H1 (cell line): ENCODE measurements around the gene IGFBP1. TPM values are rescaled to one million over a fixed set of nuclear protein-coding genes. Genes with fewer than 3 reads are reported as not detected.
A peak's percentile ranks its signal among the peaks of the same experiment; 100 is the strongest.

ENCODE experiments used
- CTCF ChIA-PET: fragments of 300-600 bp; sonication (Branson Sonifier 250); formaldehyde crosslinking; loops from one replicate; lab custom pipeline; 2021; ENCODE audit not compliant: partially characterized antibody; lab: Charles Lee
- POLR2A ChIA-PET: fragments of 300-600 bp; sonication (Branson Sonifier 250); formaldehyde crosslinking; loops from one replicate; lab custom pipeline; 2021; ENCODE audit warnings: inconsistent platforms; ENCODE audit not compliant: partially characterized antibody; lab: Charles Lee
- DNase-seq, 2 experiments: peaks; one replicate each; pipeline versions ENCODE4 v3.0.0 to v3.0.0-alpha.2; 2010 to 2022; ENCODE audit warnings: low spot score in 2 of 2, low read depth in 1 of 2, mixed read lengths in 1 of 2
- FAIRE-seq: peaks from 2 replicates; lab custom pipeline; 2011; peaks lifted over from hg19 to GRCh38; lab: Jason Lieb, UNC
- H2AFZ ChIP-seq: 2 replicates; pipeline ENCODE4 v1.8.1; 2012; ENCODE audit warnings: low read length, inconsistent platforms
- H2AK5ac ChIP-seq: 2 replicates; pipeline ENCODE4 v1.6.1; 2013; ENCODE audit warnings: low read depth, low read length
- H2BK120ac ChIP-seq: replicated peaks from 2 replicates; pipeline ENCODE3; 2013; ENCODE audit warnings: low read depth, low read length, inconsistent platforms
- H2BK12ac ChIP-seq: 2 replicates; pipeline ENCODE4 v1.6.1; 2013; ENCODE audit warnings: low read depth, low read length
- H2BK15ac ChIP-seq: 2 replicates; pipeline ENCODE4 v1.6.1; 2013; ENCODE audit warnings: low read length
- H2BK20ac ChIP-seq: 2 replicates; pipeline ENCODE4 v1.6.1; 2013; ENCODE audit warnings: low read length
- H2BK5ac ChIP-seq: 2 replicates; pipeline ENCODE4 v1.6.1; 2013; ENCODE audit warnings: low read depth, low read length
- H3K14ac ChIP-seq: 2 replicates; pipeline ENCODE4 v1.6.1; 2013; ENCODE audit warnings: inconsistent platforms; ENCODE audit not compliant: insufficient read length
- H3K18ac ChIP-seq: 2 replicates; pipeline ENCODE4 v1.6.1; 2013; ENCODE audit warnings: low read length; ENCODE audit errors: extremely low read depth
- H3K23ac ChIP-seq: 2 replicates; pipeline ENCODE4 v1.6.1; 2013; ENCODE audit warnings: inconsistent platforms; ENCODE audit not compliant: insufficient read length
- H3K23me2 ChIP-seq: 2 replicates; pipeline ENCODE4 v1.6.1; 2013; ENCODE audit warnings: low read depth, low read length
- H3K27ac ChIP-seq: 2 replicates; pipeline ENCODE4 v1.6.1; 2011; ENCODE audit warnings: low read depth, low read length, inconsistent platforms
- H3K27me3 ChIP-seq, 4 experiments: replicated peaks in 1 of 4; 1 replicate in 1 of 4; 2 replicates in 3 of 4; pipeline versions ENCODE4 v1.6.1 to v1.8.1; 2011 to 2013; ENCODE audit warnings: low read length in 3 of 4, mild to moderate bottlenecking in 3 of 4, inconsistent platforms in 2 of 4, mixed read lengths in 2 of 4, moderate library complexity in 1 of 4; ENCODE audit not compliant: control insufficient read depth in 3 of 4, insufficient read depth in 3 of 4; ENCODE audit errors: extremely low read depth in 1 of 4
- H3K36me3 ChIP-seq, 4 experiments: 2 replicates each; pipeline versions ENCODE4 v1.6.1 to v1.8.1; 2011 to 2013; ENCODE audit warnings: mild to moderate bottlenecking in 4 of 4, low read length in 3 of 4, moderate library complexity in 2 of 4, control low read depth in 1 of 4, inconsistent platforms in 1 of 4; ENCODE audit not compliant: insufficient read depth in 4 of 4, control insufficient read depth in 2 of 4
- H3K4ac ChIP-seq: replicated peaks from 2 replicates; pipeline ENCODE3; 2013; ENCODE audit warnings: low read length, low read depth, mixed read lengths, inconsistent platforms; ENCODE audit not compliant: insufficient read length
- H3K4me1 ChIP-seq, 4 experiments: replicated peaks in 1 of 4; 1 replicate in 1 of 4; 2 replicates in 3 of 4; pipeline versions ENCODE4 v1.6.1 to v1.8.1; 2011 to 2013; ENCODE audit warnings: low read length in 3 of 4, inconsistent platforms in 2 of 4, mixed read lengths in 1 of 4; ENCODE audit not compliant: insufficient read depth in 4 of 4, control insufficient read depth in 3 of 4
- H3K4me2 ChIP-seq, 2 experiments: 2 replicates each; pipeline versions ENCODE4 v1.6.1 to v1.8.1; 2011 to 2013; ENCODE audit warnings: low read depth in 2 of 2, low read length in 2 of 2, control low read depth in 1 of 2, inconsistent platforms in 1 of 2, mild to moderate bottlenecking in 1 of 2; ENCODE audit not compliant: insufficient read depth in 1 of 2
- H3K4me3 ChIP-seq, 4 experiments: fragments of 200-600, 300-600 bp in 1 of 4; sonication (generic), shearing (Covaris generic), sonication (Bioruptor Twin) in 1 of 4; 2 replicates each; pipeline versions ENCODE4 v1.5.1 to v1.8.1; 2011 to 2016; ENCODE audit warnings: low read length in 4 of 4, low read depth in 3 of 4, control low read depth in 2 of 4, inconsistent platforms in 2 of 4, mild to moderate bottlenecking in 2 of 4, mixed read lengths in 1 of 4, moderate library complexity in 1 of 4; ENCODE audit not compliant: insufficient read depth in 2 of 4; ENCODE audit errors: extremely low read depth in 1 of 4
- H3K56ac ChIP-seq: replicated peaks from 2 replicates; pipeline ENCODE3; 2013; ENCODE audit warnings: low read depth, mild to moderate bottlenecking, mixed read lengths, low read length, inconsistent platforms; ENCODE audit not compliant: insufficient read length
- H3K79me1 ChIP-seq: 2 replicates; pipeline ENCODE4 v1.6.1; 2013; ENCODE audit warnings: low read depth, low read length, control low read depth
- H3K79me2 ChIP-seq, 2 experiments: 2 replicates each; pipeline versions ENCODE4 v1.6.1 to v1.8.1; 2012 to 2013; ENCODE audit warnings: low read length in 2 of 2, mild to moderate bottlenecking in 2 of 2, inconsistent platforms in 1 of 2; ENCODE audit not compliant: insufficient read depth in 2 of 2, control insufficient read depth in 1 of 2
- H3K9ac ChIP-seq, 4 experiments: replicated peaks in 1 of 4; 1 replicate in 1 of 4; 2 replicates in 3 of 4; pipeline versions ENCODE4 v1.6.1 to v1.8.1; 2011 to 2013; ENCODE audit warnings: low read depth in 3 of 4, low read length in 3 of 4, control low read depth in 2 of 4, mild to moderate bottlenecking in 2 of 4, moderate library complexity in 2 of 4, inconsistent platforms in 1 of 4; ENCODE audit errors: extremely low read depth in 1 of 4
- H3K9me3 ChIP-seq, 2 experiments: 2 replicates each; pipeline versions ENCODE4 v1.6.1 to v1.8.1; 2012 to 2013; ENCODE audit warnings: mild to moderate bottlenecking in 2 of 2, moderate library complexity in 2 of 2, control low read depth in 1 of 2, inconsistent platforms in 1 of 2, low read depth in 1 of 2, low read length in 1 of 2, mixed read lengths in 1 of 2; ENCODE audit not compliant: insufficient read depth in 2 of 2
- H4K20me1 ChIP-seq, 2 experiments: replicated peaks in 1 of 2; 2 replicates each; pipeline versions ENCODE3 to v1.8.1; 2011 to 2013; ENCODE audit warnings: inconsistent platforms in 2 of 2, low read length in 2 of 2, mild to moderate bottlenecking in 1 of 2; ENCODE audit not compliant: insufficient read depth in 2 of 2, control insufficient read depth in 1 of 2
- H4K5ac ChIP-seq: 2 replicates; pipeline ENCODE4 v1.6.1; 2013; ENCODE audit warnings: low read length, low read depth, mixed read lengths, inconsistent platforms; ENCODE audit not compliant: insufficient read length
- H4K8ac ChIP-seq: 2 replicates; pipeline ENCODE4 v1.8.0; 2013; ENCODE audit warnings: mild to moderate bottlenecking, moderate library complexity, low read length, inconsistent platforms; ENCODE audit not compliant: insufficient read depth; ENCODE audit errors: extremely low read depth
- H4K91ac ChIP-seq: replicated peaks from 2 replicates; pipeline ENCODE3; 2013; ENCODE audit warnings: low read length, mixed read lengths, inconsistent platforms; ENCODE audit not compliant: insufficient read length
- WGBS, 2 experiments: shearing (Covaris generic) in 1 of 2; methylation state at CpG; one replicate each; pipeline versions ENCODE4 v1.1.6 to v1.1.7; 2013 to 2015; ENCODE audit warnings: low lambda C conversion rate in 2 of 2, mixed read lengths in 2 of 2, inconsistent platforms in 1 of 2, low coverage in 1 of 2, missing lambda C conversion rate in 1 of 2; ENCODE audit not compliant: insufficient replicate concordance in 2 of 2, insufficient coverage in 1 of 2, insufficient read length in 1 of 2; ENCODE audit errors: extremely low coverage in 1 of 2, missing lambda C conversion rate in 1 of 2; 5-methylcytosine and 5-hydroxymethylcytosine counted together
- polyA plus RNA-seq, 7 experiments: library from polyadenylated mRNA; depleted of rRNA in 3 of 7; stranded (reverse) in 5 of 7; unstranded in 2 of 7; fragments of >200 nt in 5 of 7; fragments of 200-250 nt in 2 of 7; gene quantifications; 1 replicate in 5 of 7; 2 replicates in 1 of 7; 4 replicates in 1 of 7; pipeline versions ENCODE4 v1.2.1 to v1.2.3, GENCODE V29; 2011 to 2013; ENCODE audit warnings: missing spikeins in 2 of 7, mixed read lengths in 2 of 7
- total RNA-seq: library from RNA; stranded (reverse); fragmentation: NEBNext Ultra II Directional; extraction: Animal tissue kit (Norgen Biotek cat#: 25700); gene quantifications from 2 replicates; pipeline ENCODE4 v1.2.1, GENCODE V29; 2021

IGFBP1 gene
- total and polyA plus RNA-seq, 2 of the 8 experiments (the other 6 are each of a cell fraction or from before 2014, with no cell fraction given), result not detected

DNA sequence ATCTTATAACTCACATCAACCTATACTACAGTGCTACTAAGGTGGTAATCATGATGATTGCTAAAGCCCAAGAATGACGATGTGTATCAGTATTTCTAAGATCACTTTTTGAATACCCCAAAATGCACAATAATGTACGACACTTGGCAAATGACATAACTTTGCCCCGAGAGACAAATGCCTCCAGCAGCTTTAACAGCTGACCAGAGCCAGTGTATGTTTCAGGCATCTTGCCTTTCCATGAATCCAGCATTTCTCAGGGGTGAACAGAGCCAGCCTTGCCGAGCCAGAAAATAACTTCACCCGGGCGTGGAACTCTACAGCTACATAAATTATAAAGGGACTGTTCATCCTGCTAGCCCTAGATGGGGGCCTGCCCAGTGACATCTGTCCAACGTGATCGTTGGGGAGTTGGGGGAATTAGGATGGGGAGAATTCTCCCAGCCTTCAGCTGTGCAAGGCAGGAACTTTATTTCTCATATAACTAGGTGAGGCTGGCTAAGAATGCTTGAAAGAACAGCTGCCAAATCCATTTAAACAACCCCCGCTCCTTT is 31.0 kb downstream of the IGFBP1 start:
- Histone ChIP-seq H4K20me1 (peaks cover 2% of the 10 kb centered on the region in 2 experiments), H3K36me3 (peaks cover 0 to 6% (median 2%) of the 10 kb centered on the region in 4 experiments; a peak in 5 of 8 replicates)

More for the DNA sequence above, 31.0 kb downstream of the IGFBP1 start:
- Histone ChIP-seq H3K79me2 (no peaks in the 10 kb centered on the region), H3K56ac (no peak overlapping the region), H2BK5ac (no peak overlapping the region), H2BK15ac (no peak overlapping the region), H3K79me1 (no peaks in the 10 kb centered on the region), H3K9me3 (no peaks in the 10 kb centered on the region), H3K27ac (no peak overlapping the region), H2AFZ (no peak overlapping the region), H3K23ac (no peak overlapping the region), H3K4ac (no peak overlapping the region), H3K4me2 (peak overlapping the region; percentile 78 to 87; a peak in 2 of 4 replicates), H3K4me1 (peaks cover 6 to 25% (median 11%) of the 10 kb centered on the region in 4 experiments; a peak in 6 of 7 replicates), H2AK5ac (no peak overlapping the region), H4K5ac (no peak overlapping the region), H2BK12ac (no peak overlapping the region), H3K27me3 (peaks cover 14 to 48% (median 37%) of the 10 kb centered on the region in 4 experiments), H2BK20ac (no peak overlapping the region), H3K18ac (no peak overlapping the region), H4K91ac (no peak overlapping the region), H3K14ac (no peak overlapping the region), H3K23me2 (peaks cover 14% of the 10 kb centered on the region), H3K9ac (no peak overlapping the region), H2BK120ac (no peak overlapping the region), H3K4me3 (peak overlapping the region in 2 of 4 experiments; percentile 43 to 67; a peak in 2 of 8 replicates), H4K8ac (no peak overlapping the region)
- no peak for DNase-seq
- POLR2A ChIA-PET, result no interaction called here
- CTCF ChIA-PET, result interaction anchor here (0.9 to 15.3 kb wide), 10 partner anchors 17 to 1260 kb away, joined by 3 to 242 read pairs (median 12); no protein-coding TSS in a partner anchor
- WGBS, 2 experiments, result 85% methylated on average over 9 of the region's 9 CpGs; no CpG with 5 or more reads in 1 of the 2 experiments
- no peak for FAIRE-seq
